ENCODE data around the gene DDX42.

Gene DDX42

GRCh38 chr17:63833741-63834373 is 59.9 kb downstream of the DDX42 start:
- Histone ChIP-seq H3K4me3 (ENCODE audit: low read depth in 1 of 2, low read length in 2 of 2) (no peak overlapping the region), H3K9me3 (ENCODE audit: control insufficient read depth in 1 of 2, low read length in 2 of 2) (no peaks in the 10 kb centered on the region), H3K4me1 (ENCODE audit: control insufficient read depth in 1 of 2, insufficient read depth in 2 of 2, low read length in 2 of 2) (peaks cover 0 to 23% of the 10 kb centered on the region in 2 donors), H3K36me3 (ENCODE audit: control insufficient read depth in 1 of 2, insufficient read depth in 2 of 2, low read length in 2 of 2) (peaks cover 62 to 81% of the 10 kb centered on the region in 2 donors), H3K27me3 (ENCODE audit: low read depth, low read length) (no peaks in the 10 kb centered on the region), H3K27ac (ENCODE audit: low read length) (no peak overlapping the region)

- Histone ChIP-seq H3K9me3 (ENCODE audit: control insufficient read depth in 1 of 2, low read length in 2 of 2) (no peaks in the 10 kb centered on the region), H3K4me1 (ENCODE audit: control insufficient read depth in 1 of 2, insufficient read depth in 2 of 2, low read length in 2 of 2) (peaks cover 0 to 25% of the 10 kb centered on the region in 2 donors), H3K27ac (ENCODE audit: low read length) (no peak overlapping the region), H3K36me3 (ENCODE audit: control insufficient read depth in 1 of 2, insufficient read depth in 2 of 2, low read length in 2 of 2) (peaks cover 58 to 76% of the 10 kb centered on the region in 2 donors), H3K27me3 (ENCODE audit: low read depth, low read length) (no peaks in the 10 kb centered on the region), H3K4me3 (ENCODE audit: low read depth in 1 of 2, low read length in 2 of 2) (no peak overlapping the region)
These were observed 60.6 kb downstream of the DDX42 start for GRCh38 chr17:63834431-63835166.

GRCh38 chr17:63835167-63835720 is 61.3 kb downstream of the DDX42 start:
- Histone ChIP-seq H3K9me3 (ENCODE audit: control insufficient read depth in 1 of 2, low read length in 2 of 2) (no peaks in the 10 kb centered on the region), H3K36me3 (ENCODE audit: control insufficient read depth in 1 of 2, insufficient read depth in 2 of 2, low read length in 2 of 2) (peaks cover 52 to 70% of the 10 kb centered on the region in 2 donors), H3K27me3 (ENCODE audit: low read depth, low read length) (no peaks in the 10 kb centered on the region), H3K4me1 (ENCODE audit: control insufficient read depth in 1 of 2, insufficient read depth in 2 of 2, low read length in 2 of 2) (peaks cover 0 to 31% of the 10 kb centered on the region in 2 donors), H3K4me3 (ENCODE audit: low read depth in 1 of 2, low read length in 2 of 2) (no peak overlapping the region), H3K27ac (ENCODE audit: low read length) (no peak overlapping the region)

- Histone ChIP-seq H3K36me3 (ENCODE audit: control insufficient read depth in 1 of 2, insufficient read depth in 2 of 2, low read length in 2 of 2) (peaks cover 37 to 58% of the 10 kb centered on the region in 2 donors), H3K27ac (ENCODE audit: low read length) (no peak overlapping the region), H3K4me1 (ENCODE audit: control insufficient read depth in 1 of 2, insufficient read depth in 2 of 2, low read length in 2 of 2) (peaks cover 11 to 45% of the 10 kb centered on the region in 2 donors)
These were observed 62.8 kb downstream of the DDX42 start for GRCh38 chr17:63836811-63837210.

GRCh38 chr17:63837480-63837879 is 63.5 kb downstream of the DDX42 start:
- Histone ChIP-seq H3K4me1 (ENCODE audit: control insufficient read depth in 1 of 2, insufficient read depth in 2 of 2, low read length in 2 of 2) (peaks cover 11 to 45% of the 10 kb centered on the region in 2 donors), H3K27ac (ENCODE audit: low read length) (peak overlapping the region; percentile 45)

More at GRCh38 chr17:63836811-63837210, 62.8 kb downstream of the DDX42 start:
- Histone ChIP-seq H3K27me3 (ENCODE audit: low read depth, low read length) (no peaks in the 10 kb centered on the region), H3K9me3 (ENCODE audit: control insufficient read depth in 1 of 2, low read length in 2 of 2) (no peaks in the 10 kb centered on the region), H3K4me3 (ENCODE audit: low read depth in 1 of 2, low read length in 2 of 2) (no peak overlapping the region)

DNA sequence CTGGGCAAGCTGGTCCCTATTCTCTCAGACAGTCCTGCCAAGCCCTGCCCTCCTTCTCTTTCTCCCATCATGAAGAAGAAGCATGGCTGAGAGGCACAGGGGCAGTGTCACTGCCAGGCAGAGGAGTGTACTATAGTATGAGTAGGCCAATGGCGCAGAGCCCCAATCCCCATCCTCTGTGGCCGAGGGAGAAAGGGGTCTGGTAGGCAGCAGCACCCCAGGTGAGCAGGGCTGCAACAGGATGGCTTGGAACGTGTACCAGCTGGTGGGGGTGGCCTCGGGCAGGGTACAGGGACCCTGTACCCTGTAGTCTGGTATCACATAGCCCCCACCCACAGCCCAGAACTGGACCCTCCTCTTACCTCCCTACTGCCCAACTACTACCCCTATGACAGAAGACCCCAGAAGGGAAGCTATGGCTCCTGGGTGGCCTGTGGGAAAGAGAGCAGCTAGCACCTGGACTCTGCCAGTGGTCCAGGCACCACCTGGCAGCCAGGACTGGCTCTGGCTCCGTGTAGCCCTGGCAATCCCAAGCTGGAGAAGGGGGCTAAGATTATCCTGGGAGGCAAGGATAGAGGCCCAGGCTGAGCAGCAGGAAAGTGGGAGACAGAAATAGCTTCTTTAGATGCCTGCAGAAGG is 64.1 kb downstream of the DDX42 start:
- Histone ChIP-seq H3K27me3 (ENCODE audit: low read depth, low read length) (no peaks in the 10 kb centered on the region), H3K27ac (ENCODE audit: low read length) (peak overlapping the region; percentile 45), H3K9me3 (ENCODE audit: control insufficient read depth in 1 of 2, low read length in 2 of 2) (no peaks in the 10 kb centered on the region), H3K4me1 (ENCODE audit: control insufficient read depth in 1 of 2, insufficient read depth in 2 of 2, low read length in 2 of 2) (peaks cover 11 to 45% of the 10 kb centered on the region in 2 donors), H3K4me3 (ENCODE audit: low read depth in 1 of 2, low read length in 2 of 2) (peak overlapping the region in 1 of 2 donors; percentile 3), H3K36me3 (ENCODE audit: control insufficient read depth in 1 of 2, insufficient read depth in 2 of 2, low read length in 2 of 2) (peaks cover 24 to 45% of the 10 kb centered on the region in 2 donors)

More at GRCh38 chr17:63837480-63837879, 63.5 kb downstream of the DDX42 start:
- Histone ChIP-seq H3K27me3 (ENCODE audit: low read depth, low read length) (no peaks in the 10 kb centered on the region), H3K36me3 (ENCODE audit: control insufficient read depth in 1 of 2, insufficient read depth in 2 of 2, low read length in 2 of 2) (peaks cover 30 to 51% of the 10 kb centered on the region in 2 donors), H3K4me3 (ENCODE audit: low read depth in 1 of 2, low read length in 2 of 2) (no peak overlapping the region), H3K9me3 (ENCODE audit: control insufficient read depth in 1 of 2, low read length in 2 of 2) (no peaks in the 10 kb centered on the region)

- peaks cover 11 to 50% of the 10 kb centered on the region in 2 donors for H3K4me1 ChIP-seq (ENCODE audit: control insufficient read depth in 1 of 2, insufficient read depth in 2 of 2, low read length in 2 of 2)
- peak overlapping the region; percentile 77 for H3K27ac ChIP-seq (ENCODE audit: low read length)
- no peaks in the 10 kb centered on the region for H3K27me3 ChIP-seq (ENCODE audit: low read depth, low read length)
- H3K36me3 ChIP-seq (ENCODE audit: control insufficient read depth in 1 of 2, insufficient read depth in 2 of 2, low read length in 2 of 2): peaks cover 18 to 39% of the 10 kb centered on the region in 2 donors
- H3K4me3 ChIP-seq (ENCODE audit: low read depth in 1 of 2, low read length in 2 of 2): peak overlapping the region; percentile 3 to 39
- H3K9me3 ChIP-seq (ENCODE audit: control insufficient read depth in 1 of 2, low read length in 2 of 2): no peaks in the 10 kb centered on the region
These were observed 64.7 kb downstream of the DDX42 start for GRCh38 chr17:63838631-63839171.

DNA sequence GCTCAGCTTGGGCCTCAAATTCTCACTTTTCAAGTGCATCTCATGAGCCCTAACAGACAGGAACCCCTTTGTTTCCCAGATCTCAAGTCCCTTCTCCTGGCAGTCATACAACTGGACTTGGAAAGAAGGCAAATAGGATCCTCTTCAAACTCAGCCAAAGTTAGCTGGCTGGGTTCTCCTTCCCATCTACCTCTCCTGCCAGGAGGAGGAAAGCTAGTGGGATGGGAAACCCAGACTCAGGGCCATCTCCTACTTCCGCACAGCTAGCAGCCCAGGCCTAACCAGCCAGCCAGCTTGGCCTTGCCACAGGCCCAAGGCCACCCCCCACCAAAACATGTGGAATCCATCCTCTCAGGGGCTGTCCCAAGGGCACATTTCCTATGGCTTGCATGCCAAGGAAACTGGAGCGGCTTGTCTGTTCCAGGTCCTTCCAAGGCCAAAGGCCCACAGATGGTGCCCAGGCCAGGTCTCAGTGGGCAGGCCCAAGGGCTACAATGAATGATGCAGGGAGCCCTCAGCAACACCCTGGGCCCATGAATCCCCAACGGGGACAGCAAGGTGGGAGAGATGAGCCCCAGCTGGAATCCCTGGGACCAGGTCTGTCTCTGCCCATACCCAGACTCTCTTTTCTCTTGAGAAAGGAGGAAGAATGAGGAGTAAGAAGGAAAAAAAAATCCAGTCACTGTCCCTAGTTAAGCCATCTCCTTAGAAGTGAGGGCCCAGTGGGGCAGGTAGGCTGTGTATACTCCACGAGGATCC is 66.8 kb downstream of the DDX42 start:
- H3K4me1 ChIP-seq (ENCODE audit: control insufficient read depth in 1 of 2, insufficient read depth in 2 of 2, low read length in 2 of 2): peaks cover 11 to 55% of the 10 kb centered on the region in 2 donors
- H3K4me3 ChIP-seq (ENCODE audit: low read depth in 1 of 2, low read length in 2 of 2): peak overlapping the region; percentile 88 to 93
- H3K9me3 ChIP-seq (ENCODE audit: control insufficient read depth in 1 of 2, low read length in 2 of 2): no peaks in the 10 kb centered on the region
- H3K36me3 ChIP-seq (ENCODE audit: control insufficient read depth in 1 of 2, insufficient read depth in 2 of 2, low read length in 2 of 2): peaks cover 8 to 20% of the 10 kb centered on the region in 2 donors
- no peaks in the 10 kb centered on the region for H3K27me3 ChIP-seq (ENCODE audit: low read depth, low read length)
- peak overlapping the region; percentile 84 for H3K27ac ChIP-seq (ENCODE audit: low read length)

- Histone ChIP-seq H3K4me3 (ENCODE audit: low read depth in 1 of 2, low read length in 2 of 2) (peak overlapping the region; percentile 88 to 93), H3K4me1 (ENCODE audit: control insufficient read depth in 1 of 2, insufficient read depth in 2 of 2, low read length in 2 of 2) (peaks cover 11 to 55% of the 10 kb centered on the region in 2 donors), H3K36me3 (ENCODE audit: control insufficient read depth in 1 of 2, insufficient read depth in 2 of 2, low read length in 2 of 2) (peaks cover 8 to 13% of the 10 kb centered on the region in 2 donors), H3K27me3 (ENCODE audit: low read depth, low read length) (no peaks in the 10 kb centered on the region), H3K27ac (ENCODE audit: low read length) (peak overlapping the region; percentile 84), H3K9me3 (ENCODE audit: control insufficient read depth in 1 of 2, low read length in 2 of 2) (no peaks in the 10 kb centered on the region)
These were observed 67.6 kb downstream of the DDX42 start for GRCh38 chr17:63841350-63842172.

- H3K27me3 ChIP-seq (ENCODE audit: low read depth, low read length): no peaks in the 10 kb centered on the region
- H3K9me3 ChIP-seq (ENCODE audit: control insufficient read depth in 1 of 2, low read length in 2 of 2): no peaks in the 10 kb centered on the region
- peaks cover 2 to 7% of the 10 kb centered on the region in 2 donors for H3K36me3 ChIP-seq (ENCODE audit: control insufficient read depth in 1 of 2, insufficient read depth in 2 of 2, low read length in 2 of 2)
- H3K4me3 ChIP-seq (ENCODE audit: low read depth in 1 of 2, low read length in 2 of 2): peak overlapping the region; percentile 88 to 93
- peaks cover 11 to 54% of the 10 kb centered on the region in 2 donors for H3K4me1 ChIP-seq (ENCODE audit: control insufficient read depth in 1 of 2, insufficient read depth in 2 of 2, low read length in 2 of 2)
- H3K27ac ChIP-seq (ENCODE audit: low read length): peak overlapping the region; percentile 84
These were observed 68.2 kb downstream of the DDX42 start for GRCh38 chr17:63842173-63842539.

All from muscle layer of duodenum (tissue), 2 donors.